ENCODE measurements around the gene HECTD2.
"Not testable (repeated sequence)": the region's sequence is repeated elsewhere in the genome, so short reads cannot be mapped to it uniquely, and the experiment has no call there.

HECTD2 gene

GRCh38 chr10:91540733-91541132 is 130.6 kb downstream of the HECTD2 start:
- no peak for DNase-seq

- DNase-seq, result no peak
These were observed 131.3 kb downstream of the HECTD2 start for GRCh38 chr10:91541481-91541880.

- DNase-seq, result no peak
These were observed 135.2 kb downstream of the HECTD2 start for GRCh38 chr10:91545384-91545783.

- no peak for DNase-seq
These were observed 135.7 kb downstream of the HECTD2 start for GRCh38 chr10:91545838-91546237.

GRCh38 chr10:91549262-91549661 is 139.1 kb downstream of the HECTD2 start:
- no peak for DNase-seq

GRCh38 chr10:91550021-91550420 is 139.9 kb downstream of the HECTD2 start:
- no peak for DNase-seq

GRCh38 chr10:91551856-91552255 is 141.7 kb downstream of the HECTD2 start:
- no peak for DNase-seq

GRCh38 chr10:91552274-91553095 is 142.3 kb downstream of the HECTD2 start:
- DNase-seq, result no peak

- DNase-seq, result no peak
These were observed 145.3 kb downstream of the HECTD2 start for GRCh38 chr10:91555455-91555854.

- no peak for DNase-seq
These were observed 146.8 kb downstream of the HECTD2 start for GRCh38 chr10:91556691-91557566.

- DNase-seq, result no peak
These were observed 147.5 kb downstream of the HECTD2 start for GRCh38 chr10:91557651-91558111.

GRCh38 chr10:91558473-91558872 is 148.3 kb downstream of the HECTD2 start:
- no peak for DNase-seq

GRCh38 chr10:91559169-91559568 is 149.0 kb downstream of the HECTD2 start:
- DNase-seq, result no peak

GRCh38 chr10:91559750-91560149 is 149.6 kb downstream of the HECTD2 start:
- DNase-seq, result no peak

- DNase-seq, result not testable (repeated sequence)
These were observed 150.7 kb downstream of the HECTD2 start for GRCh38 chr10:91560827-91561226.

GRCh38 chr10:91562839-91563581 is 152.9 kb downstream of the HECTD2 start:
- no peak for DNase-seq

- no peak for DNase-seq
These were observed 153.9 kb downstream of the HECTD2 start for GRCh38 chr10:91564026-91564425.

Measured in NCI-H2029 (cell line).